OCI-M1 (cell line): ENCODE measurements around the gene ANKRD55.
"Not testable (repeated sequence)": the region's sequence is repeated elsewhere in the genome, so short reads cannot be mapped to it uniquely, and the experiment has no call there.

Source experiments
- DNase-seq: peaks from one replicate; lab custom pipeline; 2025; lab: John Stamatoyannopoulos, UW

ANKRD55 gene

DNA sequence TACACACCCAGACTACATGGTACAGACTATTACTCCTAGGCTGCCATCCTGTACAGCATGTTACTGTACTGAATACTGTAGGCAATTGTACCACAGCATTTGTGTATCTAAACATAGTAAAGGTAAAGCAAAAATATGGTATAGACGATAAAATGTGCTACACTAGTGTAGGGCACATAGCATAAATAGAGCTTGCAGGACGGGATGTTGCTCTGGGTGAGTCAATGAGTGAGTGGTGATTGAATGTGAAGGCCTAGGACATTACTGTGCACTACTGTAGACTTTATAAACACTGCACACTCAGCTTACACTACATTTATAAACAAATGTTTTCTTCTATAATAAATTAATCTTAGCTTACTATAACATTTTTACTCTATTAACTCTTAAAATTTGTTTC lies 25.6 kb downstream of the ANKRD55 start:
- DNase-seq: no peak

DNA sequence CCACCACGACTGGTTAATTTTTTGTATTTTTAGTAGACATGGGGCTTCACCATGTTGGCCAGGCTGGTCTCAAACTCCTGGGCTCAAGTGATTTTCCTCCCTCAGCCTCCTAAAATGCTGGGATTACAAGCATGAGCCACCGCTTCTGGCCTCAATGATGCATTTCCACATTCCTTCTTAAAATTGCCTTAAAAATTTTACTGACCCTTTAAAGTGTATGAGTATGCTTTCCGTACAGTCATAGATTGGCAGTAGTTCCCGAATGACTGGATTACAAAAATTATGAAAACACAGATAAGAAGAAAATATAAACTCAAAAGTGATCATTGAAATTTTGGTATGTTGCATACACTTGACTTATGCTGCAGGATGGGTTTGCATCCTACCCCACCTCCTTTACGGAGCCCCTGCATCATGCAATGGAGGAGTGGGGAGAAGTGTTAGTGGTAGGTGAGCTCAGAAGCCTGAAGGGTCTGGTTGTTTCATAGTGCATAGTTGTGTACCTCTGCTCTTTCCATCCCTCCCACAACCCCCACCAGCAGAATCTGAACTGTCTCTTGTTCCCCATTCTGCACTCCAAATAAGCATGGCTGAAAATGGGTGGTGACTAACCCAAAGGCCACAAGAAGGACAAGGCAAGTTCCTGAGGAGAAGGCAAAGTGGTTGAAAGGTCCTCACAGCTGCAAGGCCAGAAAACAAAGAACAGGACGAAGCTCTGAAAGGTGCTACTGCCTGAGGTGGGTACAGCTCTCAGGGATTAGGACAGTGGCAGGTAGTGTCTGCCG lies 26.8 kb downstream of the ANKRD55 start:
- no peak for DNase-seq

DNA sequence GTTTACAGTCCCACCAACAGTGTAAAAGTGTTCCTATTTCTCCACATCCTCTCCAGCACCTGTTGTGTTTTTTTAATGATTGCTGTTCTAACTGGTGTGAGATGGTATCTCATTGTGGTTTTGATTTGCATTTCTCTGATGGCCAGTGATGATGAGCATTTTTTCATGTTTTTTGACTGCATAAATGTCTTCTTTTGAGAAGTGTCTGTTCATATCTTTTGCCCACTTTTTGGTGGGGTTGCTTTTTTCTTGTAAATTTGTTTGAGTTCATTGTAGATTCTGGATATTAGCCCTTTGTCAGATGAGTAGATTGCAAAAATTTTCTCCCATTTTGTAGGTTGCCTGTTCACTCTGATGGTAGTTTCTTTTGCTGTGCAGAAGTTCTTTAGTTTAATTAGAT lies 29.2 kb downstream of the ANKRD55 start:
- not testable (repeated sequence) for DNase-seq

DNA sequence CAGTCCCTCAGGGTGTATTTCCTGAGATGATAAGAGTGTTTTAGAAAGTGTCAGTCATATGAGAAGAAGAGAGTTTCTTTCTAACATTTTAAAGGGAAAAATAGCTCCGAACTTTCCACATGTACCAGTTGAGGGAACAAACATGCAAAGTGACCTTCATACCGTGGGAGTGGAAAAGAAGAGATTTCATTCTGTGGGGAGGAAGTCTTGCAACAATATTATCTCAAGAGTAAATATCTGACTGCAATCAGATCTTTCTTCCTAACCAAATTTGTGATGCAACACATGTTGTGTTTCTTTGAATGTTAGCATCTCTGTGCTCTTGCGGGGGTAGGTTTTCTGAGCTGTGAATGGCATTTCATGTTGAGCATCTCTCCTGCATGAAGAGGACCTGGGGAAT lies 30.6 kb downstream of the ANKRD55 start:
- no peak for DNase-seq

DNA sequence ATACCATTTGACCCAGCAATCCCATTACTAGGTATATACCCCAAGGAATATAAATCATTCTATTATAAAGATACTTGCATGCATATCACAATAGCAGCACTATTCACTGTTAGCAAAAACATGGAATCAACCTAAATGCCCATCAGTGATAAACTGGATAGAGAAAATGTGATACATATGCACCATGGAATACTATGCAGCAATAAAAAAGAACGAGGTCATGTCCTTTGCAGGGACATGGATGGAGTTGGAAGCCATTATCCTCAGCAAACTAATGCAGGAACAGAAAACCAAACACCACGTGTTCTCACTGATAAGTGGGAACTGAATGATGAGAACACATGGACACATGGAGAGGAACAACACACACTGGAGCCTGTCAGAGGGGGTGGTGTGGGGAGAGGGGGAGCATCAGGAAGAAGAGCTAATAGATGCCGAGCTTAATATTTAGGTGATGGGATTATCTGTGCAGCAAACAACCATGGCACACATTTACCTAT lies 31.3 kb downstream of the ANKRD55 start:
- DNase-seq: not testable (repeated sequence)

DNA sequence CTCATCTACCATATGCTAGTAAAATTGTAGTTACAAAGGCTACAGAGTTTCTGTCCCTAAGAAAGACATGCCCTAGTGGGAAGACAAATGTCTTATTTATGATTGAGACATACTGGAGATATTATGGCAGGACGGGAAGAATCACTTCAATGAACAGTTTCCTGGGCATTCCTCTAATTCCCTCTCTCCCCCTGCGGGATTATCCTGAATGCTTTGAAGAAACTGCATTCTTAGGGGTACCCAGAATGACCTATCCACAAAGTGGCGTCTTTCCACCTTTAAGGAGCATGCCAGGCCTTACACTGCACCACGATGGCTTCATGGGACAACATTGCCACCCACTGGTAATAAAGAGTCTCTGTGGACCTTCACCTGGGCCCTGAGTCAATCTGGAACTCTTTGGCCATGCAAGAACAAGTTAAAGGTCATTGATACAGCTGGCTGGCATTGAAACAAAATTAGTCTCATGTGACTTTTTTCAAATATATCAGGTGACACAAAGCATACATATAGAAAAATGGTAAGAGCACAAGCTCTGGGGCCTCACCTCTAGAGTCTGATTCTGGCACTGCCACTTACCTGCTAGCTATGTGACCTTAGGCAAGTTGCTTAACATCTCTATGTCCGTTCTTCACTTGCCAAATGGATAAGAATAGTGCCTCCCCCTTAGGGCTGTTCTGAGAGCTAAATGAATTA lies 32.0 kb downstream of the ANKRD55 start:
- DNase-seq: peak; percentile 85

DNA sequence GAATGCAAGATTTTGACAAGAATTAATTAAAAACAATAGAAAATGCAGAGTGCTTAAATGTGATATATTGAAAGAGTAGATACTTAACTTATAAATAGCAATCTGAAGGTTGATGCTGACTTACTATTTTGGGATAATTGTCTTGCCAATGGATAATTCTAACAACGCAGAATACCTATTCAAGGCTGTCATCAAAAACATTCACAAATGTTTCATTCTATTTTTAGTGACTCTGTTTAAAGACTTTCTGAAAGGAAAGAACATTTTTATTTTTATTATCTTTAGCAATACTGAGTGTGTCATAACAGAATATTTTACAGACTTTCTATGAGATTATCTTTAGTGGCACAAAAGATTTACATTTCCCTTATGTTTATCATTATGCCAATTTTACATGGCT lies 38.1 kb downstream of the ANKRD55 start:
- DNase-seq: no peak

DNA sequence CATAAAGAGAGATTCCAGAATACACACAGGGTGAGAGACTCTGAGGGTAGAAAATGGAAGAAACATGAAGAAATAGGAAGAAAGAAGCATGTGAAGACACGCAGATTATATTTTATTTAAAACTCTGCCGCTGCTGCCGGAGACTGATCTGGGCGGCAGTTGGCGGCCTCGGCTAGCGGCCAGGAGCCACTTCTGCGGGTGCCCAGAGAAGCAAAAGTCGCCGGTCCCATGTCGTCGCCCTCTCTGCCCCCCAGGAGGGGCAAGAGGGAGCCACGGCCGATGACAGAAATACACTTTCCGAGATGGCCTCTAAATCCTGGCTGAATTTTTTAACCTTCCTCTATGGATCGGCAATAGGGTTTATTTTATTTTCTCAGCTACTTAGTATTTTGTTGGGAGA lies 40.9 kb downstream of the ANKRD55 start:
- DNase-seq: no peak

DNA sequence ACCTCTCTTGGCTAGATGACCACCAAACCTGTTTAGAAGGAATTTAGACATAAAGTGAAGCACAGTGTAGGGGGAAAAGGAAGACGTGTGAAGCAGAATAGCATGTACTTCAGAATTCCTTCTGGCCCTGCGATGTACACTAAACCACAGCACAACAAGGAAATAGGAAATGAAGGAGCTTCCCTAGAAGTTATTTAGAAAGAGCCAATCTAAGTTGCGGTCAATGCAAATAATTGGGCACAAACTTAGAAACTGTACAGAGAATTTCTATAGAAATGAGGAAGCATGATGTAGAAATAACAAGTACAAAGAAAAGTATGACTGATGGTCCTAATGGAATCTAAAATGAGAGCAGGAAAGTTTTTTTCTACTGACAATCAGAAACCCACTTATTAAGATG lies 41.5 kb downstream of the ANKRD55 start:
- DNase-seq: no peak

DNA sequence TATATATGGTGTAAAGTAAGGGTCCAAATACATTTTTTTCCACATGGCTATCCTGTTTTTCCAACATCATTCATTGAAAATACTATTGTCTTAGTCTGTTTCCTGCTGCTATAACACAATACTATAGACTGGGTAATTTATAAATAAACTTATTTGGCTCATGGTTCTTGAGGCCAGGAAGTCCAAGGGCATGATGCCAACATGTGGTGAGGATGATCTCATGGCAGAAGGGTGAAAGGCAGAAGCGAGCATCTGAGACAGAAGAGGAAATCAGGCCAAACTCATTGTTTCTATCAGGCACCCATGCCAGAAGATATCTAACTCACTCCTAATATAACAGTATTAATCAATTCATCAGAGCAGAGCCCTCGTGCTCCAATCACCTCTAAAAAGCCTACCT lies 42.6 kb downstream of the ANKRD55 start:
- no peak for DNase-seq

DNA sequence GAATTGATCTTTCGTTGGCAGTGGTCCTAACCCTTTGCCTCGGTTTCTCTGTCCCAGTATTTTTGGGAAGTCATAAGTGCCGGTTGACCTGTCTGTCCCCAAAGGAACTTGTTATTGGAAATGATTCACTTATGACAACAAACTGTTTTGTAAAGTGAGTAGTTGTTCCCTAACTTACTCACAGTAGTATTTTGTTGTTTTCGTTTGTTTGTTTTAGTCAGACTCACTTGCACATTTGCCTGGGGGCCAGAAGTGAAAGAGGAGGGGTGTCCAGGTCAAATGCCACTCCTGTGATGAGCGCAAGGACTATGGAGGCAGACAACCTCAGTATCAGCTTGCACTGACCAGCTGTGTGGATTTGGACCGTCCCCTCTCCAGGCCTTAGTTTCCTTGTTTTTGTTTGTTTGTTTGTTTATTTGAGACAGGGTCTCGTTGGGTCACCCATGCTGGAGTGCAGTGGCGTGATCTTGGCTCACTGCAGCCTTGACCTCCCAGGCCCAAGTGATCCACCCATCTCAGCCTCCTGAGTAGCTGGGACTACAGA lies 47.3 kb downstream of the ANKRD55 start:
- DNase-seq: no peak

DNA sequence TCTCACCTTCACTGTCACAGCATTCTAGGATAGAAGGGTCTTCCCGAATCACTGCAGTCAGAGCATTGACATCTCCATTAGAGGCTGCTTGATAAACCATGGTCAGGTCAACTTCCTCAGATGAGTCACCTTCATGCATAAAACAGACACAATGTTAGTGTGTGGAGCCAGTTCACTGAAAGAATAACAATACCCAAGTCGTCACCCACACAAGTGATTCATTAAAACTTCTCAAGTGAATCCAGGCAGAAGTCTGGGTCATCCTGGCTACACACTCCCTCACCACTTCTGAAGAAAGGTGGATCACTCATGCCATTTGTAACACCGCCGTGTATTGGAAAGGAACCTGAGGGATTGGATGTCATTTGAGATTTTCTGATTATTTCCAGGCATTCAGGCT lies 49.6 kb downstream of the ANKRD55 start:
- DNase-seq: no peak

DNA sequence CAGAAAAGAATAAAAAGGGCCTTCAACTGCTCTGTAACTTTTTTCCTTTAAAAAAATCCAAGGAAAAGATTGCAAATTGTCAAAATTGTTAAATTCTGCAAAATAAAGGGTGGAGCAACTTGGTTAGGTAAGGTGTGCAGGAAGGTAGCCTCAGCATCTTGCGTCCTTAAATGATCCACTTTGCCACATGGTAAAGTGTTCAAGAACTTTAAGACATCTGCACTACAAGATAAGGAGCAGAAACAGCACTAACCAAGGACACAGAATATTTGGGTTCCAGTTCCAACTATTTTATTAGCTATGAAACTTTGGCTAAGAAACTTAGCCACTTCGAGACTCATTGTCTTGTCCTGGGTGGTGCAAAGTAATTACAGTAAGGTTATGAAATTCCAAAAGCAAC lies 53.7 kb downstream of the ANKRD55 start:
- DNase-seq: no peak

DNA sequence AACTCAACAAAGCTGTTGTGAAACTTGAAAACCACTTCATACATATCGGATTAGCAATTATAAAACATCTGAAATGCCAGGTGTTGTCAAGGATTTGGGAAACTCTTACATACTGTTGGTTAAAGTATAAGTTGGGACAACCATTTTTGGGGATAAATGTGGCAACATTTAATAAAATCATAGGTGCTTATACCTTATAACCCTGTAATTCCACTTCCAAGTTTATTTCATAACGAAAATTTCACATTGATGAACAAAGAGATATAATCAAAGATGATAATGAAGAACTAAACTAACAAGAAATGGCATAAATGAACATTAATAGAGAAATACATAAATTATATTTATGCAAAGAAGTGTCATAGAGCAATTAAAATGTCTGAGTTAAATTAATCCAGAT lies 54.3 kb downstream of the ANKRD55 start:
- DNase-seq: no peak

DNA sequence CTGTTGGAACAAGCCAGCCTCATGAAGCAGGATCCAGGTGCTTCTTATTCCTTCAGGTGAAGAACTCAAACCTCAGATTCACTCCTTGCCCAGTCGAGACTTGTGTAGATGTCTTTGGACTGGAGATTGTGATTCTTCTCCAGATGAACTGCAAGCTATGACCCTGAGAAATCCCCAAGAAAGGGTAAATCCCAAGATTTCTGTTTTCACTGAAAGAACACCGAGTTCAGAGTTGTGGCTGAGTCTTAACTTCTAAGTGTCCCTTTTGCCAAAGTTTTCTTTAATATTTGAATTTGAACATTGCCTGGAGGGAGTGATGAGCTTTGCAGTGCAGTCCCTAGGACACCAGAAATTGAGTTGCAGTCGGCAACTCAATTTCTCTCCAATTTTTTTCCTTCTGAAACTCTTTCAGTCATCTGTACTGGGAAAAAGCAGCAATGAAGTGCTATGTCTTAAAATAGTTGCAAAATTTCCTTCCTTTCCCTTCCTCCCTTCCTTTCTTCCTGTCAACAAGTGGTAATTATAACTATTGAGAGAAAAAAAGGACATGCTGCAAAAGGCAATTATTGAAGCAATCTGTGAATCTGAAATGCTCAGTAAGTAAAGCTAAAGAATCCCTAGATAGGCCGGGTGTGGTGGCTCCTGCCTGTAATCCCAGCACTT lies 56.1 kb downstream of the ANKRD55 start:
- no peak for DNase-seq

DNA sequence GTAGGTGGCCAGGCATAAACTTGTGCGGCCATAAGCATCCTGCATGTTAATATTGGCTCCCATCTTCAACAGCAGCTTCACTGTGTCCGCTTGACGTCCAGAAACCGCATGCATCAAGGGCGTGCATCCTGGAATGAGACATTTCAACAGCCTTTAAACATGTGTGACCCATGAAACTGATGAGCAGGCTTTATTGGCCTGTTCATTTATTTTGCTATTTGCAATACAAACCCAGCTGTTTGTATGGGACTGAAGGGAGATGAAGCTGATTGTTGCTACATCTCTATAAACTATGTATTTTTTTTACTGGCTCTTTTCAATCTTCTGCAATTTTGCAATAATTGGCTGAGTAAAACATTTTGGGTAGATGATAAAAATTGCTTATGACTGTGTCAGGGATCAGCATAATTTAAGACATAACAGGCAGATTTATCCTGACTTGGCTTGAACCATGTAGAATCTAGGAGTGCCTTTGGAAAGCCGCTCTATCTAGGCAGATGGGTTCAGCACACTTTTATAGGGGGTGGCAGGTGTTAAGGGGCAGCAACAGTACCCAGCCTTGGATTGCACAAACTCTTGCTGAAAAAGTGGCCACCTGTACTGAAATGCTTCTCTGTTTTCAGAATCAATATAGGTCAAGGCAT lies 56.9 kb downstream of the ANKRD55 start:
- no peak for DNase-seq

DNA sequence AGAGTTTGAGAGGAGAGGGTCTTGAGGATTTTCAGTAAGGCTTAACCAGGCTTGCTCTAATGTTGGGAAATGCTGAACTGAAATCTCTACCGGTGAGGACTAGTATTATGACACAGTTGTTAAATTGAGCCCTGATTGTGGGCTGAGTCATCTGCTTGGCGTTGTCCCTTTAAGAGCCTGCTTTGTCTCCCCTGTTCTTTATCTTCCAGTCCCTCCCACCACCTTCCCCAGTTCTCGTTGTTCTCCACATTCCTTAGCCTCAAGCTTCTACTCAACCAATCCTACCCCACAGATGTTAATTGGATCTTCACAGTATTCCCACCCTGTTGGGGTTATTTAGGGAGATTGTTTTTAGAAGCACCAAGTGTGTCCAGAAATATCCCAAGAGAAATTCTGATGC lies 57.6 kb downstream of the ANKRD55 start:
- DNase-seq: peak; percentile 37

DNA sequence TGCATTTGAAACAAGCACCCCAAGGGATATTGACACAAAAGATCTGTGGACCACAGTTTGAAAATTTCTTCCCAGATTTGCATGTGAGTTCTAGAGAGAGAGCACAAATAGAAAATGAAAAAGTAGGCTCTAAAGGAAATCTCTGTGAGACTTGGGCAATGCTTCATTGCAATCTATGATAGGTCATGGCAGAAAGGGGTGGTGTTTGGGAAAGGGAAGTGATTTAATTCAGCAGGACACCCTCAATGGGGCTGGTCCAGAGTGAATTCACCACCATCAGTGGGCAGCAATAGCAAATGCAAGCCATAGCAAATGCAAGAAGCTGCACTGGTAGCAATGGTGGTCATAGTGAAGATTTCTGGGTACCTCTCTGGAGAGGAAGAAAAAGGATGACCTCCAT lies 58.1 kb downstream of the ANKRD55 start:
- DNase-seq: no peak

DNA sequence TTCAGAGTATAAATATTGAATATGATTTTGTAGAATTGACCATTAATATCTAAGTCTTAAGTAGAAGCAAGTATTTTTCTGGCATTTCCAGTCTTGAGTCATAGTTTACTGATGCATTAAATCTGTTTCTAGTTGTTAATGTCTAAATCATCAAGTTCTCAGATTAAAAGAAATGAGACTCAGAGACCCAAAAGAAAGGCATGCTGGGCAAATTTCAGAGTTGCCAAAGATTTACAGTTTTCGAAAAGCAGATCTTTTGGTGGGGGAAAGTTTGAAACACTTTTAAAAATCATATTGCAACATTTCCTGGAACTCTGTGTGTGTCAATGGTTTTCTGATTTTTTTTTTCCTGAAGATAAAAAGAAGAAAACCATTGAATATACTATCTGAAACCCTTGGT lies 60.9 kb downstream of the ANKRD55 start:
- peak; percentile 27 for DNase-seq

DNA sequence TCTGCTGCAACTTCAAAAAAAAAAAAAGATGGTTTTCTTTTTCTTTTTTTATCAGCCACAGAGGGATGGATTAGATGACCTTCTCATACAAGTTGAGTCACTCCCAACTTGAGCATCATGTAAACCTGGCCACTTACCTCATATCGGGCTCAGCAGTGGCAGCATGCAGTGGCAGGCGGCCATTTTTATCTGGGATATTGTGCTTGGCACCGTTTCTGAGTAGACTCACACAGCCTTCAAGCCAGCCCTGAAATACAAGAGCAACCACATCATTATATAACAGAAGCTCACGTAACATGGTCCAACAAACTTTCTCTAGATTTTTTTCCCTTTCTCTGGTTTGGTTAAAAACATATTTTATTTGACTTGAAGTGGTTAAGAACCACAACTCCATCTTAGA lies 62.6 kb downstream of the ANKRD55 start:
- no peak for DNase-seq

DNA sequence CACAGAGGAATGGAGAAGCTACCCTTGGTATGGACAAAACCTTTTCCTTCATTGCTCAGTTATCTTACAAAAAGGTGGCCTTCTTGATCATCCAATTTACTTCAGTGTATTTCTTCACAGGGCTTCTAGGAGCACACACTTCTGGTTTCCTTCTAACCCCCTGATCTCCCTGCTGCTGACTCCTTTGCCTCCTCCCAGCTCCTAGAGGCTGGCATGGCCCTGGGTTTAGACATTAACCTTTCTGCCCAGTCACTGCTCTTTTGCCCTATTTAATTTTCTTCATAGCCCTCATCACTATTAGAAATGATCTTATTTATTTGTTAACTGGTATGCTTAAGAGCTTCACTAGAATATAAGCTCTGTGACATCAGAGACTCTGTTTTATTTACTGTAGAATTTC lies 63.2 kb downstream of the ANKRD55 start:
- DNase-seq: no peak

DNA sequence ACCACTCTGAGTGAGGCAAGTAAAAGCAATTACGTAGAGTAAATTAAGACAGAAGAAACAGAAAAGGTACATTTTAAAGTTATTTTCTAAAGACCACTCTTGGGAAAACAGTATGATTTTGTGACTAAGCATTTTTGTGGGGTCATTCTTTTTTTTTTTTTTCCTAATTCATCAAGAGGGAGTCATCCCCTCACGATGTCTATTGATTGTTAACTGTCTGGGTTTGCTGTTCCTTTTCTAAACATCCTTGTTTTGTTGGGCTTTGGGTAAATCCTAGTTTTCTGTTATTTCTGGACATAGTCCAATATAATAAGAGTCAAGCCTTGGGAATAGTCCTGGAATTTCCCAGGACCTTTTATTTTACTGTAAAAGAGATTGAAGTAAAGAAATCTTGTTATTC lies 63.8 kb downstream of the ANKRD55 start:
- DNase-seq: no peak
